ENCODE results near the gene R3HDM2. TPM values are rescaled to one million over a fixed set of nuclear protein-coding genes. Genes with fewer than 3 reads are reported as not detected.
A peak's percentile ranks its signal among the peaks of the same experiment; 100 is the strongest.

Gene R3HDM2
- total and polyA plus RNA-seq, 4 donors, result 7.4 to 28.9 (median 15.1) TPM

GRCh38 chr12:57452181-57452936 lies 21.5 kb upstream of the R3HDM2 start:
- no peak for DNase-seq (ENCODE audit: low spot score)
- peak overlapping the region; percentile 92 to 96 for H3K27ac ChIP-seq (ENCODE audit: low read depth in 1 of 2, low read length in 2 of 2)

DNA sequence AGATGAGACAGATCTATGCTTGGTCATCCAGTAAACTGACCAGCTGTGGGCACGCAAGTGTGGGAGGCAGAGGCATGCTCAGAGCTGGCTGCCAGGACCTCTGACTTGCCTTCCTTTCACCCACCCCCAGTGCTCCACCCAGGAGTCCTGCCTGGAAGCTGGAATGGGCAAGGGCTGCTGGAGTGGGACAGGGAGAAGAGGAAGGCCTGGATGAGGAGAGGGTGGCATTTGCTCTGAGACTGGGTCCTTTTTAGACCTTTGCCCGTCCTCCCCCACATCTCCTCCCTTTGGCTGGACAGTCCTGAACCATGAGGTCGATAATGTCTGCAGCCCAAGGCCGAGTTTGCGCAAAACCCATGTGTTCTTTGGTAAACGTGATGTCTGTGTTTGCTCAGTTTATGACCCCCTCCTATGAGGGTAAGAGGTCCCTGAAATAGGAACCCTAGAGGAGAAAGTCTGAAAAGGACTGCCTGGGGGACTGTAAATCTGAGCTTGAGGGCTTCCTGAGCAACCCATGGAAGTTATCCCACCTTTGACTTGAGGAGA lies 20.5 kb upstream of the R3HDM2 start:
- H3K9me3 ChIP-seq (ENCODE audit: control insufficient read depth in 4 of 4, low read length in 3 of 4), result no peaks in the 10 kb centered on the region
- peaks cover 14 to 53% (median 38%) of the 10 kb centered on the region in 4 donors for H3K4me1 ChIP-seq (ENCODE audit: control insufficient read depth in 4 of 4, insufficient read depth in 4 of 4, low read length in 3 of 4)
- WGBS, result 34% methylated on average over 6 of the region's 6 CpGs
- peak; percentile 68 for DNase-seq (ENCODE audit: low spot score)
- no peaks in the 10 kb centered on the region for H3K27me3 ChIP-seq (ENCODE audit: control insufficient read depth in 4 of 4, insufficient read depth in 4 of 4, low read length in 3 of 4)
- H3K27ac ChIP-seq (ENCODE audit: low read depth in 1 of 2, low read length in 2 of 2), result peak overlapping the region; percentile 92 to 96
- H3K36me3 ChIP-seq (ENCODE audit: control insufficient read depth in 4 of 4, insufficient read depth in 3 of 4, low read depth in 1 of 4, low read length in 3 of 4), result peaks cover 0 to 3% (median 0%) of the 10 kb centered on the region in 4 donors
- H3K9ac ChIP-seq (ENCODE audit: low read depth in 1 of 2, low read length in 2 of 2), result peak overlapping the region; percentile 22 to 83
- H3K4me3 ChIP-seq (ENCODE audit: low read depth in 1 of 3, low read length in 3 of 3), result no peak overlapping the region
- TF ChIP-seq HNF4A (conservative IDR thresholded peaks at IDR 0.05) (peak; percentile 98 to 99), RAD21 (IDR thresholded peaks at IDR 0.05) (peak; percentile 52 to 73), ZBTB33 (IDR thresholded peaks at IDR 0.05) (peak; percentile 95), NR2F2 (IDR thresholded peaks at IDR 0.05) (peak; percentile 78), GABPA (IDR thresholded peaks at IDR 0.05 in 1 of 2, conservative IDR thresholded peaks at IDR 0.05 in 1 of 2) (peak in 1 of 2 donors; percentile 56), EGR1 (IDR thresholded peaks at IDR 0.05; ENCODE audit: low read depth in 2 of 2) (peak; percentile 92 to 93), CTCF (IDR thresholded peaks at IDR 0.05; ENCODE audit: low read depth, low read length, missing input control) (no peak), MAX (IDR thresholded peaks at IDR 0.05) (peak; percentile 99), HNF4G (IDR thresholded peaks at IDR 0.05) (peak; percentile 98), FOXA2 (IDR thresholded peaks at IDR 0.05) (peak; percentile 90), YY1 (IDR thresholded peaks at IDR 0.05) (peak; percentile 81), RXRA (IDR thresholded peaks at IDR 0.05) (peak; percentile 98 to 99), FOXA1 (IDR thresholded peaks at IDR 0.05) (peak; percentile 89), JUND (IDR thresholded peaks at IDR 0.05) (peak; percentile 89 to 92)
- TF ChIP-seq, protein P1, sequence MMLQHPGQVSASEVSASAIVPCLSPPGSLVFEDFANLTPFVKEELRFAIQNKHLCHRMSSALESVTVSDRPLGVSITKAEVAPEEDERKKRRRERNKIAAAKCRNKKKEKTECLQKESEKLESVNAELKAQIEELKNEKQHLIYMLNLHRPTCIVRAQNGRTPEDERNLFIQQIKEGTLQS (IDR thresholded peaks at IDR 0.05), result peak; percentile 79
- TF ChIP-seq, protein P2, sequence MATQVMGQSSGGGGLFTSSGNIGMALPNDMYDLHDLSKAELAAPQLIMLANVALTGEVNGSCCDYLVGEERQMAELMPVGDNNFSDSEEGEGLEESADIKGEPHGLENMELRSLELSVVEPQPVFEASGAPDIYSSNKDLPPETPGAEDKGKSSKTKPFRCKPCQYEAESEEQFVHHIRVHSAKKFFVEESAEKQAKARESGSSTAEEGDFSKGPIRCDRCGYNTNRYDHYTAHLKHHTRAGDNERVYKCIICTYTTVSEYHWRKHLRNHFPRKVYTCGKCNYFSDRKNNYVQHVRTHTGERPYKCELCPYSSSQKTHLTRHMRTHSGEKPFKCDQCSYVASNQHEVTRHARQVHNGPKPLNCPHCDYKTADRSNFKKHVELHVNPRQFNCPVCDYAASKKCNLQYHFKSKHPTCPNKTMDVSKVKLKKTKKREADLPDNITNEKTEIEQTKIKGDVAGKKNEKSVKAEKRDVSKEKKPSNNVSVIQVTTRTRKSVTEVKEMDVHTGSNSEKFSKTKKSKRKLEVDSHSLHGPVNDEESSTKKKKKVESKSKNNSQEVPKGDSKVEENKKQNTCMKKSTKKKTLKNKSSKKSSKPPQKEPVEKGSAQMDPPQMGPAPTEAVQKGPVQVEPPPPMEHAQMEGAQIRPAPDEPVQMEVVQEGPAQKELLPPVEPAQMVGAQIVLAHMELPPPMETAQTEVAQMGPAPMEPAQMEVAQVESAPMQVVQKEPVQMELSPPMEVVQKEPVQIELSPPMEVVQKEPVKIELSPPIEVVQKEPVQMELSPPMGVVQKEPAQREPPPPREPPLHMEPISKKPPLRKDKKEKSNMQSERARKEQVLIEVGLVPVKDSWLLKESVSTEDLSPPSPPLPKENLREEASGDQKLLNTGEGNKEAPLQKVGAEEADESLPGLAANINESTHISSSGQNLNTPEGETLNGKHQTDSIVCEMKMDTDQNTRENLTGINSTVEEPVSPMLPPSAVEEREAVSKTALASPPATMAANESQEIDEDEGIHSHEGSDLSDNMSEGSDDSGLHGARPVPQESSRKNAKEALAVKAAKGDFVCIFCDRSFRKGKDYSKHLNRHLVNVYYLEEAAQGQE (IDR thresholded peaks at IDR 0.05), result peak; percentile 82

More at GRCh38 chr12:57452181-57452936, 21.5 kb upstream of the R3HDM2 start:
- peak overlapping the region in 1 of 2 donors; percentile 83 for H3K9ac ChIP-seq (ENCODE audit: low read depth in 1 of 2, low read length in 2 of 2)
- H3K27me3 ChIP-seq (ENCODE audit: control insufficient read depth in 4 of 4, insufficient read depth in 4 of 4, low read length in 3 of 4), result no peaks in the 10 kb centered on the region
- H3K9me3 ChIP-seq (ENCODE audit: control insufficient read depth in 4 of 4, low read length in 3 of 4), result no peaks in the 10 kb centered on the region
- peaks cover 14 to 61% (median 37%) of the 10 kb centered on the region in 4 donors for H3K4me1 ChIP-seq (ENCODE audit: control insufficient read depth in 4 of 4, insufficient read depth in 4 of 4, low read length in 3 of 4)
- WGBS, result 19% methylated on average over 9 of the region's 9 CpGs
- TF ChIP-seq, protein P2 (IDR thresholded peaks at IDR 0.05), result peak; percentile 48
- TF ChIP-seq RXRA (IDR thresholded peaks at IDR 0.05) (peak; percentile 33 to 49), HNF4G (IDR thresholded peaks at IDR 0.05) (peak; percentile 11), YY1 (IDR thresholded peaks at IDR 0.05) (no peak)
- H3K4me3 ChIP-seq (ENCODE audit: low read depth in 1 of 3, low read length in 3 of 3), result no peak overlapping the region
- H3K36me3 ChIP-seq (ENCODE audit: control insufficient read depth in 4 of 4, insufficient read depth in 3 of 4, low read depth in 1 of 4, low read length in 3 of 4), result peaks cover 0 to 3% (median 0%) of the 10 kb centered on the region in 4 donors

All from liver (tissue), 9 donors.